Fibroblast of lung (primary cell): Measurements from ENCODE around the gene TAB2. TPM values are rescaled to one million over a fixed set of nuclear protein-coding genes. Genes with fewer than 3 reads are reported as not detected.

Experiments
- DNase-seq, 2 donors: peaks; one replicate each; pipeline versions ENCODE4 v3.0.0 to v3.0.0-alpha.2; 2010; ENCODE audit warnings: low read depth in 2 of 2
- H2AFZ ChIP-seq: 2 replicates; pipeline ENCODE4 v1.5.1; 2012; ENCODE audit warnings: low read length, control low read depth, inconsistent platforms
- H3K27ac ChIP-seq: 2 replicates; pipeline ENCODE4 v1.5.1; 2011; ENCODE audit warnings: low read length, control low read depth; ENCODE audit not compliant: insufficient read depth
- H3K27me3 ChIP-seq: 2 replicates; pipeline ENCODE4 v1.5.1; 2011; ENCODE audit warnings: mild to moderate bottlenecking, low read length; ENCODE audit not compliant: control insufficient read depth, insufficient read depth
- H3K36me3 ChIP-seq: 2 replicates; pipeline ENCODE4 v1.5.1; 2011; ENCODE audit warnings: low read length; ENCODE audit not compliant: control insufficient read depth, insufficient read depth
- H3K4me1 ChIP-seq: 2 replicates; pipeline ENCODE4 v1.5.1; 2011; ENCODE audit warnings: low read length; ENCODE audit not compliant: control insufficient read depth, insufficient read depth; ENCODE audit errors: extremely low read depth
- H3K4me2 ChIP-seq: 2 replicates; pipeline ENCODE4 v1.5.1; 2011; ENCODE audit warnings: low read length, control low read depth; ENCODE audit not compliant: insufficient read depth; ENCODE audit errors: extremely low read depth
- H3K4me3 ChIP-seq, 4 experiments: fragments of 200-600 bp in 1 of 4; sonication (generic) in 1 of 4; replicated peaks in 1 of 4; 2 replicates each; pipeline ENCODE4 v1.5.1; 2011 to 2016; ENCODE audit warnings: low read length in 4 of 4, low read depth in 3 of 4, mild to moderate bottlenecking in 3 of 4, control low read depth in 2 of 4, inconsistent platforms in 1 of 4, mixed read lengths in 1 of 4; ENCODE audit not compliant: insufficient read depth in 1 of 4; ENCODE audit errors: control extremely low read depth in 1 of 4
- H3K79me2 ChIP-seq: 2 replicates; pipeline ENCODE4 v1.5.1; 2012; ENCODE audit warnings: mild to moderate bottlenecking, low read length, inconsistent platforms; ENCODE audit not compliant: control insufficient read depth, insufficient read depth
- H3K9ac ChIP-seq: 2 replicates; pipeline ENCODE4 v1.5.1; 2011; ENCODE audit warnings: mild to moderate bottlenecking, low read length, control low read depth; ENCODE audit not compliant: insufficient read depth
- H3K9me3 ChIP-seq: 2 replicates; pipeline ENCODE4 v1.5.1; 2012; ENCODE audit warnings: low read depth, low read length; ENCODE audit not compliant: control insufficient read depth, insufficient read depth
- H4K20me1 ChIP-seq: 2 replicates; pipeline ENCODE4 v1.5.1; 2011; ENCODE audit warnings: low read length; ENCODE audit not compliant: control insufficient read depth, insufficient read depth; ENCODE audit errors: extremely low read depth
- EZH2 ChIP-seq: IDR thresholded peaks from 2 replicates; pipeline ENCODE4 v1.5.1; 2012; ENCODE audit warnings: low read length, control low read depth, mild to moderate bottlenecking; ENCODE audit errors: missing control alignments
- polyA plus RNA-seq, 2 donors: library from polyadenylated mRNA; depleted of rRNA in 1 of 2; stranded (reverse) in 1 of 2; unstranded in 1 of 2; fragments of >200 nt; gene quantifications; 2 replicates each; pipeline ENCODE4 v1.2.1, GENCODE V29; 2011 to 2012; ENCODE audit warnings: missing spikeins in 1 of 2
- total RNA-seq: library from RNA; depleted of rRNA; stranded (reverse); fragments of >200 nt; gene quantifications from 2 replicates; pipeline ENCODE4 v1.2.1, GENCODE V29; 2014
- TF ChIP-seq, protein P1 (sequence below), 2 donors: IDR thresholded peaks in 1 of 2; conservative IDR thresholded peaks in 1 of 2; 1 replicate in 1 of 2; 2 replicates in 1 of 2; pipeline ENCODE4 v1.5.1; 2011 to 2012; ENCODE audit warnings: low read length in 2 of 2, control low read depth in 1 of 2, inconsistent platforms in 1 of 2, low read depth in 1 of 2, mild to moderate bottlenecking in 1 of 2

TAB2 gene
- total and polyA plus RNA-seq, 2 donors (not counting 1 experiment from before 2014, with no cell fraction given): 27.2 to 49.7 TPM

DNA sequence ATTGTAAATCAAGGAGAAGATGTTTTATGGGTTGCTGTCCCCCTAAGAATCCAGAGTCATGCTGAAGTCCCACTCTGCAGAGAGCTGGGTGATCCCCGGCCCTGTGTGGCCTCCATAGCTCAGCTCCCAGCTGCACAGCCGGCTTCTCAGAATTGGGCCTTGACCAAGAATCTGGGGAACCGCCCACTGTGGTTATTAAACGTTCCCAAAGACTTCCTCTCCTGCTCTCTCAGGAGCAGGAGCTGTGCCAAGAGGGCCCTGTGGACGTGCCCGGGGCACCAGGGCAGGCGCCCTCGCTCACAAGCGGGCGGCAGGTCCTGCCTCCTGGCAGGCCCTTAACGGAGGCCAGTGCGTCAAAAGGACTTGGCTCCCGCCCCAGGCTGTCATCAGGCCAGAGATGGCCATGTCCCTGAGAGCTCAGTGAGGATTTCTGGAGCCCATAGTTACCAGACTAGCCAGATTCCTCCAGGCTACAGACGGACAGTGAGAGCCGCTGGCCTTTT, 136.9 kb downstream of the TAB2 start:
- H3K4me1 ChIP-seq: peaks cover 10% of the 10 kb centered on the region
- H3K9ac ChIP-seq: no peak overlapping the region
- H3K27ac ChIP-seq: no peak overlapping the region
- H3K9me3 ChIP-seq: no peaks in the 10 kb centered on the region
- no peak overlapping the region for H3K4me3 ChIP-seq
- no peak overlapping the region for H2AFZ ChIP-seq
- peak; percentile 88 to 98 for DNase-seq
- H3K36me3 ChIP-seq: no peaks in the 10 kb centered on the region
- H4K20me1 ChIP-seq: peaks cover 3% of the 10 kb centered on the region
- peaks cover 14% of the 10 kb centered on the region for H3K27me3 ChIP-seq
- no peaks in the 10 kb centered on the region for H3K79me2 ChIP-seq
- no peak for TF ChIP-seq EZH2
- TF ChIP-seq, protein P1, sequence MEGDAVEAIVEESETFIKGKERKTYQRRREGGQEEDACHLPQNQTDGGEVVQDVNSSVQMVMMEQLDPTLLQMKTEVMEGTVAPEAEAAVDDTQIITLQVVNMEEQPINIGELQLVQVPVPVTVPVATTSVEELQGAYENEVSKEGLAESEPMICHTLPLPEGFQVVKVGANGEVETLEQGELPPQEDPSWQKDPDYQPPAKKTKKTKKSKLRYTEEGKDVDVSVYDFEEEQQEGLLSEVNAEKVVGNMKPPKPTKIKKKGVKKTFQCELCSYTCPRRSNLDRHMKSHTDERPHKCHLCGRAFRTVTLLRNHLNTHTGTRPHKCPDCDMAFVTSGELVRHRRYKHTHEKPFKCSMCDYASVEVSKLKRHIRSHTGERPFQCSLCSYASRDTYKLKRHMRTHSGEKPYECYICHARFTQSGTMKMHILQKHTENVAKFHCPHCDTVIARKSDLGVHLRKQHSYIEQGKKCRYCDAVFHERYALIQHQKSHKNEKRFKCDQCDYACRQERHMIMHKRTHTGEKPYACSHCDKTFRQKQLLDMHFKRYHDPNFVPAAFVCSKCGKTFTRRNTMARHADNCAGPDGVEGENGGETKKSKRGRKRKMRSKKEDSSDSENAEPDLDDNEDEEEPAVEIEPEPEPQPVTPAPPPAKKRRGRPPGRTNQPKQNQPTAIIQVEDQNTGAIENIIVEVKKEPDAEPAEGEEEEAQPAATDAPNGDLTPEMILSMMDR (conservative IDR thresholded peaks at IDR 0.05 in 1 of 2, IDR thresholded peaks at IDR 0.05 in 1 of 2; ENCODE audit: low read depth in 1 of 2, low read length in 2 of 2): no peak
- peak overlapping the region; percentile 51 for H3K4me2 ChIP-seq

DNA sequence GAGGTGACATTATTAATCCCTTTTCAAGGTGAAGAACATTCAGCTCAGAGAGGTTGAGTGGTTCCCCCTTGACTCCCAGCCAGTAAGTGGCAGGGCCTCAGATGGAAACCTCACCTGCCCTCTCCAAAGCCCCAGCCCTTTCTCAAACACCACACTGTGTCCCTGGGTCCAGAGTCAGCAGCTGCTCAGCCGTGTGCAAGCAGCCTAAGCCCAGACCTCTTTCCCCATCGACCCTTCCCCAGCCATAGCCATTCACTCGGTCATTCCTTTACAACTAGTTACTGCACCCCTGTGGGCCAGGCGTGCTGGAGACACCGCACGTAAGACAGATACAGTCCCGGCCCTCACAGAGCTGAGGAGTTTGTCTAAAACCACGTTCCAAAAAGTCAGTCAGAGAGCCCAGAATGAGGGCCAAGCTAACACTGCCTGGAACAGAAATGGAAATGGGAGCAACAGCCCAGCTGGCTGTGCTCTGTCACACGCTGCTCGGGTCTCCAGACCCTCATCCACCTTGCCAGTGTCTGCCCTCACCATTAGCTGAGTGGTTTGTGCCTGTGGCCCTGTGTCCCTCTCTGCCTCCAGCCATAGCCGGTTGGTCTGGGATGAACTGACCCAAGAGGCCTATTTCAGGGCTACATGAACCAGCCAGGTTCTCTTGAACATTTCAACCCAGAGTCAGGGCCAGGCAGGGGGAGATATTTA, 137.7 kb downstream of the TAB2 start:
- no peak for DNase-seq
- no peaks in the 10 kb centered on the region for H3K9me3 ChIP-seq
- peaks cover 13% of the 10 kb centered on the region for H3K4me1 ChIP-seq
- H3K27me3 ChIP-seq: peaks cover 10% of the 10 kb centered on the region
- no peaks in the 10 kb centered on the region for H3K36me3 ChIP-seq
- peaks cover 3% of the 10 kb centered on the region for H4K20me1 ChIP-seq
- H3K79me2 ChIP-seq: no peaks in the 10 kb centered on the region
- no peak overlapping the region for H3K4me2 ChIP-seq
- TF ChIP-seq, protein P1 (conservative IDR thresholded peaks at IDR 0.05 in 1 of 2, IDR thresholded peaks at IDR 0.05 in 1 of 2; ENCODE audit: low read depth in 1 of 2, low read length in 2 of 2): no peak
- no peak for TF ChIP-seq EZH2
- H3K27ac ChIP-seq: no peak overlapping the region
- H3K4me3 ChIP-seq: no peak overlapping the region
- H2AFZ ChIP-seq: no peak overlapping the region
- no peak overlapping the region for H3K9ac ChIP-seq

DNA sequence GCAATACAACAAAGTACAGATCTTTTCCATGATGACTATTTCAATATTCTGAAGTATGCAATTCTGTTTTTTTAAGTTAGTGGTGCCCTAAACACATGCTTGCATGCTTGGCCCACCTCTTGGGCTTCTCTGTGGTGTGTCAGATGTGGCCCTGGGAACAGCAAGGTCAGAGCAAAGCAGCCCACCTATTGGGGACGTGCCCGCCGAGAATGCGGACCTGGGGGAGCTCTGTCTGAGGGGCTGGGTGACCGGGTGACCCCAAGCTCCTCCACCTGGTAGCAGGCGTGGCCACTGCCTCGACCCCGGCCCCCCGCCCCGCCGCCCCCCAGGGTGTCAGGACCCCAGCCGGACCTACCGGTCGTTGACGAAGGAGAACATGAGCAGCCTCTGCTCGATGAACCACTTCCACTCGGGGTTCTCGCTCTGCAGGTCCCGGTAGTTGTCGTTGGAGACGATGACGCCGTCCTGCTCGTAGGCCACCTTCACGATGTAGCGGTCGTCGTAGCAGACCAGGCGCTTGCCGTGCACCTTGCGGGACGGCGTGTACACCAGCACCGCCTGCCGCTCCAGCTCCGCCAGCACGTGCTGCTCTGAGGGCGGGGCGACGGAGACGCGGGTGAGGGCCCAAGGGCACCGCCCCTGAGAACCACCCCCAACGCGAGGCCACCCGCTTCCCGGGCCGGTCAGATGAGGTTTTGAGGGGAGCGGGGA, 139.0 kb downstream of the TAB2 start:
- peaks cover 3% of the 10 kb centered on the region for H4K20me1 ChIP-seq
- peaks cover 13% of the 10 kb centered on the region for H3K4me1 ChIP-seq
- H3K27me3 ChIP-seq: no peaks in the 10 kb centered on the region
- H3K4me3 ChIP-seq: no peak overlapping the region
- no peak overlapping the region for H3K27ac ChIP-seq
- no peak overlapping the region for H3K9ac ChIP-seq
- no peaks in the 10 kb centered on the region for H3K9me3 ChIP-seq
- TF ChIP-seq, protein P1 (conservative IDR thresholded peaks at IDR 0.05 in 1 of 2, IDR thresholded peaks at IDR 0.05 in 1 of 2; ENCODE audit: low read depth in 1 of 2, low read length in 2 of 2): no peak
- TF ChIP-seq EZH2: no peak
- no peak for DNase-seq
- H3K4me2 ChIP-seq: no peak overlapping the region
- H2AFZ ChIP-seq: no peak overlapping the region
- no peaks in the 10 kb centered on the region for H3K79me2 ChIP-seq
- no peaks in the 10 kb centered on the region for H3K36me3 ChIP-seq
